GM18909 (cell line): ENCODE data around the gene ZNF768.

Source experiments
- ATAC-seq: cut with Tn5 transposase; IDR thresholded peaks from one replicate; pipeline ENCODE4 v1.9.1; 2021; ENCODE audit warnings: mild to moderate bottlenecking; ENCODE audit not compliant: unreplicated experiment, poor library complexity

The ZNF768 gene

GRCh38 chr16:30474684-30475083 is 51.7 kb downstream of the ZNF768 start:
- no peak for ATAC-seq

GRCh38 chr16:30474074-30474452 is 52.3 kb downstream of the ZNF768 start:
- no peak for ATAC-seq
